Measurements from ENCODE around the gene DDRGK1. TPM values are rescaled to one million over a fixed set of nuclear protein-coding genes. Genes with fewer than 3 reads are reported as not detected.

Gene DDRGK1
- total RNA-seq, 2 donors from 2014 or later, result 43.8 to 48.0 TPM

- peaks cover 19% of the 10 kb centered on the region for H3K36me3 ChIP-seq
- peaks cover 0 to 17% of the 10 kb centered on the region in 2 donors for H3K4me1 ChIP-seq
These were observed 8.7 kb upstream of the DDRGK1 start for GRCh38 chr20:3213226-3213625.

DNA sequence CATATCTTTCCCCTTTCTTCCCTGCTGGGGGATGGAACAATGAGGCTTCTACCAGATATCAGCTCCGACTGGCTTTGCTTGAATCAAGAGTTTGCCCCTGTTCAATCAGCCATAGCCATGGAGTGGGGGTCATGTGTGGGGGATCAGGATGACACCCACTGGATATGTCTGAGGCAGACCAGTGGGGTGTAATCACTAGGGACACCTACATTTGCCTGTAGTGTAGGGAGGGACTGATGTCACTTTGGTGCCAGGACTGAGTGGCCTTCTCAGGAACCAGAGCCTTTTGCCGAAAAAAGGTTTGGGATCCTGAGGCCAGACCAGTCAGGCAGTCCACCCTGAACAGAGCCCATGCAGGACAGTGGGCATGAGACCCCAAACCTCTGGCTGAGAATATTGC, 5.9 kb upstream of the DDRGK1 start:
- H3K27ac ChIP-seq, result no peak overlapping the region
- DNase-seq (ENCODE audit: low spot score), result no peak
- H3K9me3 ChIP-seq, result no peaks in the 10 kb centered on the region
- peaks cover 16% of the 10 kb centered on the region for H3K36me3 ChIP-seq
- TF ChIP-seq CTCF (IDR thresholded peaks at IDR 0.05), result no peak
- peaks cover 0 to 17% of the 10 kb centered on the region in 2 donors for H3K4me1 ChIP-seq
- H3K4me3 ChIP-seq, result peak overlapping the region; percentile 80 to 91
- no peaks in the 10 kb centered on the region for H3K27me3 ChIP-seq

More at GRCh38 chr20:3213226-3213625, 8.7 kb upstream of the DDRGK1 start:
- H3K27ac ChIP-seq, result no peak overlapping the region
- TF ChIP-seq CTCF (IDR thresholded peaks at IDR 0.05), result no peak
- no peaks in the 10 kb centered on the region for H3K9me3 ChIP-seq
- H3K27me3 ChIP-seq, result no peaks in the 10 kb centered on the region
- no peak overlapping the region for H3K4me3 ChIP-seq
- no peak for DNase-seq (ENCODE audit: low spot score)

GRCh38 chr20:3209946-3210317, 5.5 kb upstream of the DDRGK1 start:
- Histone ChIP-seq H3K4me3 (peak overlapping the region; percentile 80 to 91), H3K4me1 (peaks cover 0 to 17% of the 10 kb centered on the region in 2 donors), H3K27me3 (no peaks in the 10 kb centered on the region), H3K27ac (peak overlapping the region in 1 of 2 donors; percentile 79), H3K36me3 (peaks cover 12% of the 10 kb centered on the region), H3K9me3 (no peaks in the 10 kb centered on the region)
- TF ChIP-seq CTCF (IDR thresholded peaks at IDR 0.05), result no peak
- no peak for DNase-seq (ENCODE audit: low spot score)

- DNase-seq (ENCODE audit: low spot score), result no peak
- Histone ChIP-seq H3K4me1 (peaks cover 0 to 17% of the 10 kb centered on the region in 2 donors), H3K27me3 (no peaks in the 10 kb centered on the region), H3K27ac (peak within 1 kb of the TSS; percentile 79 to 81), H3K4me3 (peak within 1 kb of the TSS; percentile 80 to 91), H3K9me3 (no peaks in the 10 kb centered on the region), H3K36me3 (peaks cover 6% of the 10 kb centered on the region)
- no peak for TF ChIP-seq CTCF (IDR thresholded peaks at IDR 0.05)
These were observed 4.9 kb upstream of the DDRGK1 start, which contains the start of gene ITPA for GRCh38 chr20:3209257-3209945. ITPA (plus strand) TSS chr20:3209498; CDS start chr20:3209552, 54 bp downstream.

- H3K36me3 ChIP-seq, result peaks cover 5% of the 10 kb centered on the region
- peak overlapping the region; percentile 79 to 81 for H3K27ac ChIP-seq
- no peak for TF ChIP-seq CTCF (IDR thresholded peaks at IDR 0.05)
- peak overlapping the region; percentile 80 to 91 for H3K4me3 ChIP-seq
- H3K4me1 ChIP-seq, result peaks cover 0 to 19% of the 10 kb centered on the region in 2 donors
- H3K9me3 ChIP-seq, result no peaks in the 10 kb centered on the region
- H3K27me3 ChIP-seq, result no peaks in the 10 kb centered on the region
- no peak for DNase-seq (ENCODE audit: low spot score)
These were observed 4.3 kb upstream of the DDRGK1 start for GRCh38 chr20:3208786-3209256.
